Astrocyte (in vitro differentiated cells and primary cell): ENCODE measurements around the gene PLA2G1B. TPM values are rescaled to one million over a fixed set of nuclear protein-coding genes. Genes with fewer than 3 reads are reported as not detected.
A peak's percentile ranks its signal among the peaks of the same experiment; 100 is the strongest.

ENCODE experiments used
- DNase-seq: peaks from one replicate; pipeline ENCODE4 v3.0.0-alpha.2; 2010; ENCODE audit warnings: low read depth
- FAIRE-seq: peaks from 2 replicates; lab custom pipeline; 2011; peaks lifted over from hg19 to GRCh38; lab: Jason Lieb, UNC
- H2AFZ ChIP-seq: 2 replicates; pipeline ENCODE4 v1.6.0; 2012; ENCODE audit warnings: low read depth, low read length, inconsistent platforms
- H3K27ac ChIP-seq: 2 replicates; pipeline ENCODE4 v1.5.1; 2011; ENCODE audit warnings: low read depth, low read length, inconsistent platforms
- H3K27me3 ChIP-seq: 2 replicates; pipeline ENCODE4 v1.6.0; 2011; ENCODE audit warnings: low read length, inconsistent platforms; ENCODE audit not compliant: insufficient read depth
- H3K36me3 ChIP-seq: 2 replicates; pipeline ENCODE4 v1.5.1; 2011; ENCODE audit warnings: low read length, inconsistent platforms; ENCODE audit not compliant: insufficient read depth
- H3K4me1 ChIP-seq: 2 replicates; pipeline ENCODE4 v1.5.1; 2011; ENCODE audit warnings: low read length, inconsistent platforms; ENCODE audit not compliant: insufficient read depth
- H3K4me2 ChIP-seq: 2 replicates; pipeline ENCODE4 v1.6.0; 2012; ENCODE audit warnings: low read length, inconsistent platforms
- H3K4me3 ChIP-seq: 2 replicates; pipeline ENCODE4 v1.5.1; 2011; ENCODE audit warnings: low read depth, mild to moderate bottlenecking, low read length, inconsistent platforms; ENCODE audit not compliant: insufficient read depth
- H3K79me2 ChIP-seq: 2 replicates; pipeline ENCODE4 v1.6.0; 2012; ENCODE audit warnings: mild to moderate bottlenecking, low read length, inconsistent platforms; ENCODE audit not compliant: insufficient read depth
- H3K9ac ChIP-seq: 2 replicates; pipeline ENCODE4 v1.6.0; 2012; ENCODE audit warnings: mild to moderate bottlenecking, low read length, inconsistent platforms
- H3K9me3 ChIP-seq: 2 replicates; pipeline ENCODE4 v1.5.1; 2012; ENCODE audit warnings: low read depth, mild to moderate bottlenecking, low read length, inconsistent platforms; ENCODE audit not compliant: insufficient read depth
- H4K20me1 ChIP-seq: 2 replicates; pipeline ENCODE4 v1.6.0; 2012; ENCODE audit warnings: low read length, inconsistent platforms; ENCODE audit not compliant: insufficient read depth
- H3K27ac Mint-ChIP-seq: one replicate; pipeline ENCODE4 v1.8.0; 2021; ENCODE audit warnings: mild to moderate bottlenecking, mixed read lengths; ENCODE audit not compliant: unreplicated experiment
- H3K27me3 Mint-ChIP-seq: one replicate; pipeline ENCODE4 v1.8.0; 2021; ENCODE audit warnings: low read depth, mixed read lengths; ENCODE audit not compliant: unreplicated experiment
- H3K36me3 Mint-ChIP-seq: one replicate; pipeline ENCODE4 v1.8.0; 2021; ENCODE audit warnings: low read depth, mixed read lengths; ENCODE audit not compliant: unreplicated experiment
- H3K4me1 Mint-ChIP-seq: one replicate; pipeline ENCODE4 v1.8.0; 2021; ENCODE audit warnings: low read depth, mixed read lengths; ENCODE audit not compliant: unreplicated experiment
- H3K4me3 Mint-ChIP-seq: one replicate; pipeline ENCODE4 v1.8.0; 2021; ENCODE audit warnings: mild to moderate bottlenecking, moderate library complexity, mixed read lengths; ENCODE audit not compliant: unreplicated experiment
- H3K9me3 Mint-ChIP-seq: one replicate; pipeline ENCODE4 v1.8.0; 2021; ENCODE audit warnings: mild to moderate bottlenecking, mixed read lengths; ENCODE audit not compliant: unreplicated experiment
- EZH2 ChIP-seq: IDR thresholded peaks from 2 replicates; pipeline ENCODE4 v1.6.1; 2012; ENCODE audit warnings: mild to moderate bottlenecking, low read length, inconsistent platforms; ENCODE audit not compliant: insufficient read depth
- total RNA-seq: library from RNA; stranded (reverse); gene quantifications from 2 replicates; pipeline ENCODE4 v1.2.1, GENCODE V29; 2021
- TF ChIP-seq, protein P1 (sequence below): IDR thresholded peaks from 2 replicates; pipeline ENCODE4 v1.5.1; 2011; ENCODE audit warnings: low read depth, mild to moderate bottlenecking, inconsistent platforms, low read length, moderate library complexity; ENCODE audit not compliant: insufficient read depth

Gene PLA2G1B
- total RNA-seq, 1 donor from 2014 or later, result not detected

DNA sequence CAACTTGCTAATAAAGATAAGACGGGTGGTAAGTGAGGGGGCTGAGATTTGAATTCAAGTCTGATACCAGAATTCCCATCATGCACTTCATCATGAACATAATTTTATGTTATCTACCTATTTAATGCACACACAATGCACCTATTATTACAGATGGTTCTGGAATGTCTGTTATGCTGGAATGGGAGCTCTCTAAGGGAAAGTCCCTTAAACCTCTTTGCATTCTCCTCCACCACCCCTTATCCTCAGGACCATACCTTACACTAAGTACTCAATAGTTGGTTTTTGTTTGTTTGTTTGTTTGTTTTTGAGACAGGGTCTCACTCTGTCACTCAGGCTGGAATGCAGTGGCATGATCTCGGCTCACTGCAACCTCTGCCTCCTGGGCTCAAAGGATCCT lies 48.4 kb upstream of the PLA2G1B start:
- no peak overlapping the region for H3K9ac ChIP-seq
- H3K9me3 ChIP-seq, result no peaks in the 10 kb centered on the region
- H3K27me3 ChIP-seq, result peaks cover 29% of the 10 kb centered on the region
- Mint-ChIP-seq H3K36me3 (no peaks in the 10 kb centered on the region), H3K4me1 (peaks cover 13% of the 10 kb centered on the region), H3K27ac (no peak overlapping the region), H3K9me3 (no peaks in the 10 kb centered on the region), H3K27me3 (peaks cover 22% of the 10 kb centered on the region), H3K4me3 (no peak overlapping the region)
- TF ChIP-seq, protein P1, sequence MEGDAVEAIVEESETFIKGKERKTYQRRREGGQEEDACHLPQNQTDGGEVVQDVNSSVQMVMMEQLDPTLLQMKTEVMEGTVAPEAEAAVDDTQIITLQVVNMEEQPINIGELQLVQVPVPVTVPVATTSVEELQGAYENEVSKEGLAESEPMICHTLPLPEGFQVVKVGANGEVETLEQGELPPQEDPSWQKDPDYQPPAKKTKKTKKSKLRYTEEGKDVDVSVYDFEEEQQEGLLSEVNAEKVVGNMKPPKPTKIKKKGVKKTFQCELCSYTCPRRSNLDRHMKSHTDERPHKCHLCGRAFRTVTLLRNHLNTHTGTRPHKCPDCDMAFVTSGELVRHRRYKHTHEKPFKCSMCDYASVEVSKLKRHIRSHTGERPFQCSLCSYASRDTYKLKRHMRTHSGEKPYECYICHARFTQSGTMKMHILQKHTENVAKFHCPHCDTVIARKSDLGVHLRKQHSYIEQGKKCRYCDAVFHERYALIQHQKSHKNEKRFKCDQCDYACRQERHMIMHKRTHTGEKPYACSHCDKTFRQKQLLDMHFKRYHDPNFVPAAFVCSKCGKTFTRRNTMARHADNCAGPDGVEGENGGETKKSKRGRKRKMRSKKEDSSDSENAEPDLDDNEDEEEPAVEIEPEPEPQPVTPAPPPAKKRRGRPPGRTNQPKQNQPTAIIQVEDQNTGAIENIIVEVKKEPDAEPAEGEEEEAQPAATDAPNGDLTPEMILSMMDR, result no peak
- TF ChIP-seq EZH2, result no peak
- no peak overlapping the region for H3K4me3 ChIP-seq
- no peak overlapping the region for H2AFZ ChIP-seq
- no peaks in the 10 kb centered on the region for H3K79me2 ChIP-seq
- no peaks in the 10 kb centered on the region for H3K36me3 ChIP-seq
- FAIRE-seq (no peak), DNase-seq (no peak)
- no peak overlapping the region for H3K4me2 ChIP-seq
- no peak overlapping the region for H3K27ac ChIP-seq
- H3K4me1 ChIP-seq, result no peaks in the 10 kb centered on the region
- H4K20me1 ChIP-seq, result no peaks in the 10 kb centered on the region

DNA sequence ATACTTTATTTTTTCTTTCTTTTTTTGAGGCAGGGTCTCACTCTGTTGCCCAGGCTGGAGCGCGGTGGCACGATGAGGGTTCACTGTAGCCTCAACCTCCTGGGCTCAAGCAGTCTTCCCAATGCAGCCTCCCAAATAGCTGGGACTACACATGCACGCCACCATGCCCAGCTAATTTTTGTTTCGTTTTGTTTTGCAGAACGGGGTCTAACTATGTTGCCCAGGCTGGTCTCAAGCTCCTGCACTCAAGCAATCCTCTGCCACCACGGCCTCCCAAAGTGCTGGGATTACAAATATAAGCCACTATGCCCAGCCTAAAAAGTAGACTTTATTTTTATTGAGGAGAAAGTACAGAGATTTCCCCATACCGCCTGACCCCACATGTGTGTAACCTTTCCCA lies 46.1 kb upstream of the PLA2G1B start:
- Histone ChIP-seq H3K79me2 (no peaks in the 10 kb centered on the region), H2AFZ (no peak overlapping the region), H3K9ac (no peak overlapping the region), H3K4me3 (no peak overlapping the region), H3K36me3 (no peaks in the 10 kb centered on the region), H3K4me2 (no peak overlapping the region), H3K4me1 (peaks cover 6% of the 10 kb centered on the region), H4K20me1 (peaks cover 4% of the 10 kb centered on the region), H3K27me3 (peaks cover 45% of the 10 kb centered on the region), H3K27ac (no peak overlapping the region), H3K9me3 (no peaks in the 10 kb centered on the region)
- no peak for TF ChIP-seq EZH2
- TF ChIP-seq, protein P1, result no peak
- Mint-ChIP-seq H3K4me1 (peaks cover 13% of the 10 kb centered on the region), H3K27me3 (peaks cover 38% of the 10 kb centered on the region), H3K27ac (no peak overlapping the region), H3K36me3 (no peaks in the 10 kb centered on the region), H3K9me3 (no peaks in the 10 kb centered on the region), H3K4me3 (no peak overlapping the region)
- DNase-seq (no peak), FAIRE-seq (no peak)

DNA sequence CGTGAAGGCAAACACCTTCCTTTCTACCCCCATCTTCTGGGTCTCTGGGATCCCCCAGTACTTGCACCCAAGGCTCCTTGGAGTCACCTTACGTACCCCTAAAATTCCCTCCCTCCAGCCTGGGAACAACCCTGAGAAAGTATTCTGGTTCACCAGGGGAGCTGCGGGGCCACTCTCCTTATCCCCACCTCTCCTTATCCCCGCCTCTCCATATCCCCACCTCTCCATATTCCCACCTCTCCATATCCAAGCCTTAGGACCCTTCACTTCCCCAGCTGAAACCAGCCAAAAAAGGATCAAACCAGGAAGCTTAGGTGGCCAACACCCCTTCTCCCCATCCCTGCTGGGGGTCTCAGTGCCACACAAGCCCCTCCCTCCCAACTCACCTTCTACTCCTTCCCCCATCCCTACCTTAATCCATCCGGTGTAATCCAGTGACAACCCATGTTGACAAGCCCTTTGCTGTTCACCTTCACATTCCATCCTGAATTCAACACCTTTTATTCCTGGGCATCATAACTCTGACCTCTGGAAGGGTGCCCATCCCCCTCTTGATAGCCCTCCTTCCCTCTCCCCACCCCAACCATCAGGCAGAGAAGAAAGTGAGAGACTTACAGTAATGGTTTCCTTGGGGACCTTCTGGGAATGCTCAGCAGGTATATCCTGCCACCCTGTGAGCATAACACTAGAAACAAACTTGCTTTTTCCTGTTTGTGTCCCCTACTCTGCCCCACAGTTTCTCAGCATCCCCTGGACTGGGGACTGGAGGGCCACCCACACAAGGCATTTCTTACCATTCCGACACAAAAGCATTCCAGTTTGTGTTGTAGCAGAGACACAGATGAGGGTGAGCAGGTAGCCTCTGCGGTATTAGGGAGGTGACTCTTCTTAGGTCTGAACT lies 43.0 kb upstream of the PLA2G1B start:
- H3K9ac ChIP-seq, result no peak overlapping the region
- peaks cover 5% of the 10 kb centered on the region for H3K79me2 ChIP-seq
- peak overlapping the region; percentile 85 for H3K4me3 Mint-ChIP-seq
- peaks cover 50% of the 10 kb centered on the region for H3K27me3 ChIP-seq
- TF ChIP-seq, protein P1, result no peak
- TF ChIP-seq EZH2, result no peak
- FAIRE-seq (no peak), DNase-seq (no peak)
- H3K4me3 ChIP-seq, result no peak overlapping the region
- H3K4me1 ChIP-seq, result peaks cover 13% of the 10 kb centered on the region
- no peak overlapping the region for H3K4me2 ChIP-seq
- H4K20me1 ChIP-seq, result peaks cover 16% of the 10 kb centered on the region
- H3K27ac Mint-ChIP-seq, result peak overlapping the region; percentile 47
- H3K9me3 Mint-ChIP-seq, result no peaks in the 10 kb centered on the region
- peaks cover 4% of the 10 kb centered on the region for H3K36me3 Mint-ChIP-seq
- no peaks in the 10 kb centered on the region for H3K36me3 ChIP-seq
- no peak overlapping the region for H2AFZ ChIP-seq
- no peak overlapping the region for H3K27ac ChIP-seq
- peaks cover 13% of the 10 kb centered on the region for H3K4me1 Mint-ChIP-seq
- peaks cover 41% of the 10 kb centered on the region for H3K27me3 Mint-ChIP-seq
- H3K9me3 ChIP-seq, result no peaks in the 10 kb centered on the region
